ENCODE measurements around the gene PPDPF.

The PPDPF gene

GRCh38 chr20:63565021-63565698, 44.6 kb downstream of the PPDPF start:
- H3K4me3 ChIP-seq (replicated peaks; ENCODE audit: insufficient read depth, low read length) = no peak overlapping the region
- no peak for TF ChIP-seq SPI1 (IDR thresholded peaks at IDR 0.05; ENCODE audit: borderline replicate concordance, low read depth)
- no peak for TF ChIP-seq CTCF (IDR thresholded peaks at IDR 0.05; ENCODE audit: insufficient read depth, low read length)
- TF ChIP-seq REST (IDR thresholded peaks at IDR 0.05; ENCODE audit: insufficient replicate concordance, low read depth) = no peak
- no peak for TF ChIP-seq POLR2AphosphoS5 (IDR thresholded peaks at IDR 0.05; ENCODE audit: low read depth)
- no peak for TF ChIP-seq GABPA (IDR thresholded peaks at IDR 0.05; ENCODE audit: low read depth)
- H3K27ac ChIP-seq (replicated peaks) = no peak overlapping the region
- peaks cover 23% of the 10 kb centered on the region for H3K27me3 ChIP-seq (ENCODE audit: insufficient read depth, poor library complexity, severe bottlenecking)
- no peak for DNase-seq (ENCODE audit: low read depth in 1 of 2, low spot score in 1 of 2)

- Histone ChIP-seq H3K27me3 (ENCODE audit: insufficient read depth, poor library complexity, severe bottlenecking) (peaks cover 28% of the 10 kb centered on the region), H3K4me3 (replicated peaks; ENCODE audit: insufficient read depth, low read length) (no peak overlapping the region), H3K27ac (replicated peaks) (no peak overlapping the region)
- no peak for DNase-seq (ENCODE audit: low read depth in 1 of 2, low spot score in 1 of 2)
- TF ChIP-seq REST (IDR thresholded peaks at IDR 0.05; ENCODE audit: insufficient replicate concordance, low read depth) (no peak), GABPA (IDR thresholded peaks at IDR 0.05; ENCODE audit: low read depth) (no peak), CTCF (IDR thresholded peaks at IDR 0.05; ENCODE audit: insufficient read depth, low read length) (no peak), SPI1 (IDR thresholded peaks at IDR 0.05; ENCODE audit: borderline replicate concordance, low read depth) (no peak), POLR2AphosphoS5 (IDR thresholded peaks at IDR 0.05; ENCODE audit: low read depth) (no peak)
Observed at GRCh38 chr20:63565699-63566335, 45.3 kb downstream of the PPDPF start.

GRCh38 chr20:63566395-63567135, 46.0 kb downstream of the PPDPF start:
- Histone ChIP-seq H3K27me3 (ENCODE audit: insufficient read depth, poor library complexity, severe bottlenecking) (peaks cover 28% of the 10 kb centered on the region), H3K4me3 (replicated peaks; ENCODE audit: insufficient read depth, low read length) (no peak overlapping the region), H3K27ac (replicated peaks) (no peak overlapping the region)
- no peak for TF ChIP-seq SPI1 (IDR thresholded peaks at IDR 0.05; ENCODE audit: borderline replicate concordance, low read depth)
- DNase-seq (ENCODE audit: low read depth in 1 of 2, low spot score in 1 of 2) = no peak

GRCh38 chr20:63567136-63567385, 46.5 kb downstream of the PPDPF start:
- TF ChIP-seq POLR2AphosphoS5 (IDR thresholded peaks at IDR 0.05; ENCODE audit: low read depth) (0 out of 2 replicates have a peak, but pooled peaks have one; percentile 2), GABPA (IDR thresholded peaks at IDR 0.05; ENCODE audit: low read depth) (no peak), REST (IDR thresholded peaks at IDR 0.05; ENCODE audit: insufficient replicate concordance, low read depth) (no peak), SPI1 (IDR thresholded peaks at IDR 0.05; ENCODE audit: borderline replicate concordance, low read depth) (no peak), CTCF (IDR thresholded peaks at IDR 0.05; ENCODE audit: insufficient read depth, low read length) (peak; percentile 19)
- H3K27me3 ChIP-seq (ENCODE audit: insufficient read depth, poor library complexity, severe bottlenecking) = peaks cover 29% of the 10 kb centered on the region

More at GRCh38 chr20:63567136-63567385, 46.5 kb downstream of the PPDPF start:
- no peak overlapping the region for H3K27ac ChIP-seq (replicated peaks)
- no peak overlapping the region for H3K4me3 ChIP-seq (replicated peaks; ENCODE audit: insufficient read depth, low read length)
- DNase-seq (ENCODE audit: low read depth in 1 of 2, low spot score in 1 of 2) = peak in 1 of 2 experiments; percentile 66

Measured in HL-60 (cell line).